OCI-LY3 (cell line): ENCODE results near the gene SPECC1L.

Experiments used
- H2AFZ ChIP-seq: fragments of 200-600, 300-600 bp; shearing (Covaris generic); 2 replicates; pipeline ENCODE4 v1.6.0; 2014; ENCODE audit warnings: antibody characterized with exemption, low read depth, low read length
- H3K27ac ChIP-seq: fragments of 200-600, 300-600 bp; sonication (generic); 2 replicates; pipeline ENCODE4 v1.5.1; 2014; ENCODE audit warnings: mild to moderate bottlenecking, low read length, moderate library complexity, mixed read lengths
- H3K27me3 ChIP-seq: fragments of 200-600, 300-600 bp; sonication (generic); 2 replicates; pipeline ENCODE4 v1.6.1; 2014; ENCODE audit warnings: low read depth, low read length, mixed read lengths
- H3K36me3 ChIP-seq: fragments of 200-600, 300-600 bp; sonication (generic); replicated peaks from 2 replicates; pipeline ENCODE3; 2014; ENCODE audit warnings: low read depth, low read length, mixed read lengths
- H3K4me1 ChIP-seq: fragments of 300-600, 200-600 bp; sonication (generic); 2 replicates; pipeline ENCODE4 v1.6.1; 2014; ENCODE audit warnings: low read length, mixed read lengths
- H3K4me2 ChIP-seq: fragments of 200-600, 300-600 bp; sonication (generic); 2 replicates; pipeline ENCODE4 v1.6.1; 2014; ENCODE audit warnings: low read length, mixed read lengths
- H3K4me3 ChIP-seq: fragments of 300-600, 200-600 bp; sonication (generic); 2 replicates; pipeline ENCODE4 v1.5.1; 2014; ENCODE audit warnings: antibody characterized with exemption, mild to moderate bottlenecking, low read length, moderate library complexity
- H3K79me2 ChIP-seq: fragments of 300-600, 200-600 bp; shearing (Covaris generic); 2 replicates; pipeline ENCODE4 v1.6.1; 2014; ENCODE audit warnings: mild to moderate bottlenecking, low read length, mixed read lengths
- H3K9ac ChIP-seq: fragments of 300-600, 200-600 bp; shearing (Covaris generic); 2 replicates; pipeline ENCODE4 v1.6.0; 2014; ENCODE audit warnings: mild to moderate bottlenecking, low read length, moderate library complexity
- H3K9me3 ChIP-seq: fragments of 200-600, 300-600 bp; shearing (Covaris generic); 2 replicates; pipeline ENCODE4 v1.6.1; 2014; ENCODE audit warnings: low read length, mixed read lengths; ENCODE audit not compliant: insufficient read depth
- H4K20me1 ChIP-seq: fragments of 200-600, 300-600 bp; sonication (generic); 2 replicates; pipeline ENCODE4 v1.6.1; 2016; ENCODE audit warnings: low read length, mixed read lengths; ENCODE audit not compliant: insufficient read depth
- CTCF ChIP-seq: fragments of 200-600, 300-600 bp; sonication (generic); IDR thresholded peaks from 2 replicates; pipeline ENCODE4 v1.5.1; 2014; ENCODE audit warnings: antibody characterized with exemption, low read length, low read depth
- EZH2phosphoT487 ChIP-seq: fragments of 200-600 bp; shearing (Covaris generic); IDR thresholded peaks from 2 replicates; pipeline ENCODE4 v1.6.1; 2018; ENCODE audit warnings: antibody characterized with exemption, mixed run types, low read depth

Gene SPECC1L

GRCh38 chr22:24357547-24357946, 86.9 kb downstream of the SPECC1L start:
- no peaks in the 10 kb centered on the region for H3K27me3 ChIP-seq
- H3K4me3 ChIP-seq = no peak overlapping the region
- H3K4me2 ChIP-seq = no peak overlapping the region
- TF ChIP-seq CTCF (no peak), EZH2phosphoT487 (no peak)
- no peak overlapping the region for H2AFZ ChIP-seq
- no peak overlapping the region for H3K9ac ChIP-seq
- no peaks in the 10 kb centered on the region for H4K20me1 ChIP-seq
- H3K27ac ChIP-seq = no peak overlapping the region
- H3K36me3 ChIP-seq = peaks cover 48% of the 10 kb centered on the region
- no peaks in the 10 kb centered on the region for H3K79me2 ChIP-seq
- no peaks in the 10 kb centered on the region for H3K9me3 ChIP-seq
- peaks cover 5% of the 10 kb centered on the region; the same call in 1 of the 2 replicates for H3K4me1 ChIP-seq

GRCh38 chr22:24358105-24358836, 87.6 kb downstream of the SPECC1L start:
- H3K4me1 ChIP-seq = peaks cover 5% of the 10 kb centered on the region; the same call in 1 of the 2 replicates
- no peaks in the 10 kb centered on the region for H3K79me2 ChIP-seq
- no peaks in the 10 kb centered on the region for H4K20me1 ChIP-seq
- no peak overlapping the region for H3K9ac ChIP-seq
- no peak overlapping the region for H2AFZ ChIP-seq
- H3K36me3 ChIP-seq = peaks cover 49% of the 10 kb centered on the region
- TF ChIP-seq EZH2phosphoT487 (no peak), CTCF (no peak)
- H3K4me3 ChIP-seq = no peak overlapping the region
- H3K9me3 ChIP-seq = no peaks in the 10 kb centered on the region
- H3K27ac ChIP-seq = no peak overlapping the region
- H3K27me3 ChIP-seq = no peaks in the 10 kb centered on the region
- no peak overlapping the region for H3K4me2 ChIP-seq

- H3K9me3 ChIP-seq = no peaks in the 10 kb centered on the region
- H3K27me3 ChIP-seq = no peaks in the 10 kb centered on the region
- no peak overlapping the region for H3K4me2 ChIP-seq
- H3K9ac ChIP-seq = no peak overlapping the region
- peaks cover 5% of the 10 kb centered on the region; the same call in 1 of the 2 replicates for H3K4me1 ChIP-seq
- no peaks in the 10 kb centered on the region for H3K79me2 ChIP-seq
- peaks cover 38% of the 10 kb centered on the region for H3K36me3 ChIP-seq
- no peak overlapping the region for H2AFZ ChIP-seq
- no peaks in the 10 kb centered on the region for H4K20me1 ChIP-seq
- no peak overlapping the region for H3K4me3 ChIP-seq
- H3K27ac ChIP-seq = no peak overlapping the region
- TF ChIP-seq CTCF = no peak
- TF ChIP-seq EZH2phosphoT487 = no peak
These were observed 89.0 kb downstream of the SPECC1L start for GRCh38 chr22:24359452-24360120.

- Histone ChIP-seq H3K4me2 (no peak overlapping the region), H3K36me3 (peaks cover 43% of the 10 kb centered on the region), H4K20me1 (no peaks in the 10 kb centered on the region), H3K4me3 (no peak overlapping the region), H3K79me2 (no peaks in the 10 kb centered on the region), H3K27ac (no peak overlapping the region), H2AFZ (no peak overlapping the region), H3K9ac (no peak overlapping the region), H3K4me1 (no peaks in the 10 kb centered on the region), H3K27me3 (no peaks in the 10 kb centered on the region), H3K9me3 (no peaks in the 10 kb centered on the region)
- TF ChIP-seq CTCF (no peak), EZH2phosphoT487 (no peak)
These were observed 91.5 kb downstream of the SPECC1L start for GRCh38 chr22:24361976-24362646.
